ENCODE measurements around the gene COL4A2.

The COL4A2 gene

DNA sequence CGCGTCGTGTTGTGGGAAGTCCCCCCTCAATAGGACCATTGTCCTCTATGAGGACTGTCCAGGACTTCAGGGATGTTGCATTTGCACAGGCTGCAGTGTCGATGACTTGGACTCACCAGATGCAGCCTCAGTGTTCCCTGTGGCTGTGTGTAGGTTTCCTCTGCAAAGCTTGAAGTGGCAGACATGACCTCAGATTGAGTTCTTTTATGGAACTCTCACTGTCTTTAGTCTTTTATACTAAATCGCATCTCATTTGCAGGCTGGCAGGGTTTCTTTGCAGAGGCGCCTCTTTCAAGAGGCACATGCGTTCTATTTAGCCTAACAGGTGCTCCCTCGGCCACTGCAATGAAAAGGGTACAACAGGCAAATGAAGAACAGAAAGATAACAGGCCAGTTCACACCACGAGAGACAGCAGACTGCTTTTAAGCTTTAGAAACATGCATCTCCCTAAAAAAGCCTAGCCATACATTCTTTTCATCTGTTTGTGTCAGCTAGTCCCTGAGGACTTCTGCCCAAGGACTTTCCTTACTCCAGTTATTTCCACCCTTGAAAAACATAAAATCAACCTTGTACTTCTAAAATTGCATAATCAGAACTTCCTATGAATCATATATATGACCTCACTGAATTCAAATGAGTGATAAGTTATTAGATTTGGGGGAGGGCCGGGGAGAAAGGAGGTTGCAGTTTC is 136.0 kb downstream of the COL4A2 start:
- Histone ChIP-seq H3K36me3 (replicated peaks) (peaks cover 80% of the 10 kb centered on the region), H3K4me3 (ENCODE audit: low read depth, low read length) (no peak overlapping the region), H3K27me3 (replicated peaks) (no peaks in the 10 kb centered on the region), H3K27ac (peak overlapping the region; percentile 46)
- TF ChIP-seq, protein P1, sequence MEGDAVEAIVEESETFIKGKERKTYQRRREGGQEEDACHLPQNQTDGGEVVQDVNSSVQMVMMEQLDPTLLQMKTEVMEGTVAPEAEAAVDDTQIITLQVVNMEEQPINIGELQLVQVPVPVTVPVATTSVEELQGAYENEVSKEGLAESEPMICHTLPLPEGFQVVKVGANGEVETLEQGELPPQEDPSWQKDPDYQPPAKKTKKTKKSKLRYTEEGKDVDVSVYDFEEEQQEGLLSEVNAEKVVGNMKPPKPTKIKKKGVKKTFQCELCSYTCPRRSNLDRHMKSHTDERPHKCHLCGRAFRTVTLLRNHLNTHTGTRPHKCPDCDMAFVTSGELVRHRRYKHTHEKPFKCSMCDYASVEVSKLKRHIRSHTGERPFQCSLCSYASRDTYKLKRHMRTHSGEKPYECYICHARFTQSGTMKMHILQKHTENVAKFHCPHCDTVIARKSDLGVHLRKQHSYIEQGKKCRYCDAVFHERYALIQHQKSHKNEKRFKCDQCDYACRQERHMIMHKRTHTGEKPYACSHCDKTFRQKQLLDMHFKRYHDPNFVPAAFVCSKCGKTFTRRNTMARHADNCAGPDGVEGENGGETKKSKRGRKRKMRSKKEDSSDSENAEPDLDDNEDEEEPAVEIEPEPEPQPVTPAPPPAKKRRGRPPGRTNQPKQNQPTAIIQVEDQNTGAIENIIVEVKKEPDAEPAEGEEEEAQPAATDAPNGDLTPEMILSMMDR (IDR thresholded peaks at IDR 0.05; ENCODE audit: low read depth, low read length, missing control alignments): no peak
- DNase-seq: peak; percentile 50
- in situ Hi-C loops (cut with HindIII; ENCODE audit: low pct_ligation_motif_present, low sequenced_read_pairs): no loop called here

DNA sequence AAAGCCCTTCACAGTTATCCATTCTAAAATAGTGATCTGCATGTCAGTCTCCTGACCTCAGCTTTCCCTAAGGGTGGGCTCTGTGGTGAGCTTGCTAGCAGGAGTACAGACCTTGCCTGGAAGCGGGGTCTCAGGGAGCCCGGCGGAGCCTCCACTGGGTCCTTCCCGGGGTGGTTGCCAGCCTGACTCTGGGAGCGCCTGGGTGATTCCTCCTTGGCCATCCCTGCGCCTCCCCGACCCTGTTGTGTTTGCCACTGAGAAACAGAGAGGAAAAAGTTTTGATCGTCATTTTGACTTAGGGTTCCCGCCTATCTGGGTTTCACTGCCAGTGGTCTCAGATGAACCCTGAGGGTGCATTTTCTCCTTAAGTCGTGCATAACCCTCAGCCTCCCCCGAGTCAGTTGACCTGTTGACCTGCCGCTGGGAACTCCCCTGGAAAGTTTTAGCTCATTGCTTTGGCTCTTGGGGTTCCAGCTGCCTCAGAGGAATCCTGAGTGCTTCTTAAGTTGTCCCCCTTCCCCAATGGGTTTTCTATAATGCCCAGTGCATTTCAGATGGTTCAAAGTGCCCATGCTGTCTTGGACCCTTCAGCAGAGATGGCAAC is 136.6 kb downstream of the COL4A2 start:
- Histone ChIP-seq H3K4me3 (ENCODE audit: low read depth, low read length) (no peak overlapping the region), H3K36me3 (replicated peaks) (peaks cover 80% of the 10 kb centered on the region), H3K27ac (peak overlapping the region; percentile 46), H3K27me3 (replicated peaks) (no peaks in the 10 kb centered on the region)
- in situ Hi-C loops (cut with HindIII; ENCODE audit: low pct_ligation_motif_present, low sequenced_read_pairs): no loop called here
- DNase-seq: no peak
- TF ChIP-seq, protein P1 (IDR thresholded peaks at IDR 0.05; ENCODE audit: low read depth, low read length, missing control alignments): no peak

DNA sequence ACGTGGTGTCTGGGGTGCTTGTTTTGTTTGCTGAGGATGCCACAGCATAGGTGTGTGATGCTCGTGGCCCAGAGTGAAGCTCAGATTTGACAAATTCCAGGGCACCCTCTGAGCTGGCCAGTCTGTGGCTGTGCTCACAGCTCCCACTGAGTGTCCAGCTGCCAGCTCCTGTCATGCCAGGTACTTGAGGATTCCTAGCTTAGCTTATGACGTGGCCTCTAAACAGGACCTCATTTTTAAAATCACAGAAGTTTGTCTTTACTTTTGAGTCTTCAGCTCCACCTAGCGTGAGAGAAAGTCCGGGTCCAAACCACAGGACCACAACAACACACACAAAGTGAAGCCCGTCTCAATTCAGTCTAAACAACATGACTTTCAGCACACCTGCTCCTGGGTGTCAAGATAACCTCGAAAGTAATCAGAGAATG is 137.2 kb downstream of the COL4A2 start:
- in situ Hi-C loops (cut with HindIII; ENCODE audit: low pct_ligation_motif_present, low sequenced_read_pairs): no loop called here
- peaks cover 81% of the 10 kb centered on the region for H3K36me3 ChIP-seq (replicated peaks)
- TF ChIP-seq, protein P1 (IDR thresholded peaks at IDR 0.05; ENCODE audit: low read depth, low read length, missing control alignments): peak; percentile 61
- H3K27me3 ChIP-seq (replicated peaks): no peaks in the 10 kb centered on the region
- no peak overlapping the region for H3K4me3 ChIP-seq (ENCODE audit: low read depth, low read length)
- peak; percentile 67 for DNase-seq
- H3K27ac ChIP-seq: peak overlapping the region; percentile 46

DNA sequence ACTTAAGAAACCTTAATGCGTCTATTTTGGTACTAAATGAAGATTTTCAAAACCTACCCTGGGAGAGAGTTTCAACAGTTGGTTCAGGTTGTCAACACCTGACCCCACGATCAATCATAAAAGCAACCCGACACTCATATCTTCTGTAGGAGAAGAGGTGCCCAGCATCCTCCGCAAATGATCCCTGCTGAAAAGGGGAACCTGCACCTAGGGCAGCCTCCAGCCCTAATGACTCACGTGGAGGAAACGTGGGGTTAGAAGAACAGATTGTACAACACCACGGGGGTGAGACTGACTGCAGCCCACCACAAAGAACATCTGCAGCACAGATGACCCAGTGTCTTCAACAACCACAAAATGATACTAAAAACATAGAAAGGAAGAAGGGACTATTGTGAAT is 138.1 kb downstream of the COL4A2 start:
- no peak for DNase-seq
- H3K36me3 ChIP-seq (replicated peaks): peaks cover 81% of the 10 kb centered on the region
- no peaks in the 10 kb centered on the region for H3K27me3 ChIP-seq (replicated peaks)
- TF ChIP-seq, protein P1 (IDR thresholded peaks at IDR 0.05; ENCODE audit: low read depth, low read length, missing control alignments): no peak
- in situ Hi-C loops (cut with HindIII; ENCODE audit: low pct_ligation_motif_present, low sequenced_read_pairs): no loop called here
- H3K27ac ChIP-seq: peak overlapping the region; percentile 46
- H3K4me3 ChIP-seq (ENCODE audit: low read depth, low read length): no peak overlapping the region

DNA sequence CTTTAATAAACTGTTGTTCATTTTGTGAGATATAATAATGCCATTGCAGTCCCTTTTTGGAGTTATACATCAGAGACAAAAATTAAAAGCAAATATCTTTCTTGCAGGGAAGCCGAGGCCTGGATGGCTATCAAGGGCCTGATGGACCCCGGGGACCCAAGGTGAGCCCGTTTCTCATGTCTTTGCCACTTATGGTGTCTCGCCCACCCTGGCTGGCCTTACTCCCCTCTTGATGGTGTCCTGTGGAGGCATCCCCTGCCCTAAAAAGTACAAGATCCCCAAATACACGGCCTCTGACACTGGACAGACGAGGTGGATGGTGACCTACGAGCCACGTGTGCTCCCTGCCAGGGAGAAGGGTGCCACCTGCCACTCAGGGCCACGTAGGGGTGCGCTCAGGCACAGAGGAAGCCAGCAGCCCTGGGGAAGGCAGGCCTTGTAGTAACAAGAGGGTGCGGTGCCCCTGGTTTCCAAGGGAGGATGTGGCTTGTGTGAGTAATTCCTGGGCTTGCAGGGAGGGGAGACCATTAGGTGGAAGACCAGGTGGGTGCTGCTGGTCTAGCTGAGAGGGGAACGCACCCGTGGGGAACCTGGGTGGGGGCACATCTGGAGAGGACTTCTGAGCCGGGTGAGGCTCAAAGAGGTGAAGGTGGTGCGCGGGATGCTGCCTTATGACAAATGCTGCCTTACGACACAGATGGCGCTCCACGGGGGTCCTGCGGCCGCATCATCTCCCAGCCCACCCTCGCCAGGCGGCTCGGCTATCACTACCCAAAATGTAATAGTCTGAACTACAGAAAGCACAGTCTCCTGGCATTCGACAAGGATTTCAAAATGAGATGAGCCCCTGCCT is 138.9 kb downstream of the COL4A2 start:
- no peak for DNase-seq
- no peaks in the 10 kb centered on the region for H3K27me3 ChIP-seq (replicated peaks)
- in situ Hi-C loops (cut with HindIII; ENCODE audit: low pct_ligation_motif_present, low sequenced_read_pairs): no loop called here
- H3K27ac ChIP-seq: peak overlapping the region; percentile 46
- H3K36me3 ChIP-seq (replicated peaks): peaks cover 82% of the 10 kb centered on the region
- TF ChIP-seq, protein P1 (IDR thresholded peaks at IDR 0.05; ENCODE audit: low read depth, low read length, missing control alignments): no peak
- H3K4me3 ChIP-seq (ENCODE audit: low read depth, low read length): no peak overlapping the region
